ENCODE measurements around the gene AK9.
"Not testable (repeated sequence)": the region's sequence is repeated elsewhere in the genome, so short reads cannot be mapped to it uniquely, and the experiment has no call there.

Gene AK9

DNA sequence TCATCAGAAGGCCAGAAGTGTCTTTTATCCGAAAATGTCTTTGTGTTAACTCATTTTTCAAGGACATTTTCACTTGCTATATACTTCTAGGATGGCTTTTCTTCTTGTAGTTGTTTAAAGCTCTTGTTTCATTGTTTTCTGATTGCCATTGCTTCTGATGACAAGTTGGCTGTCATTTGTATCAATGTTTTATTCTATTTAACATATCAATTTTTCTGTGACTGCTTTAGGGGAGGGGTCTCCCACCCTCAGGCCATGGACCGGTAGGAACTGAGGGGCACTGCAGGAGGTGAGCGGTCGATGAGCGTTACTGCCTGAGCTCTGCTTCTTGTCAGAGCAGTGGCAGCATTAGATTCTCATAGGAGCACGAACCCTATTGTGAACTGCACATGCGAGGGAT lies 65.8 kb downstream of the AK9 start:
- DNase-seq (ENCODE audit: low spot score) = no peak

DNA sequence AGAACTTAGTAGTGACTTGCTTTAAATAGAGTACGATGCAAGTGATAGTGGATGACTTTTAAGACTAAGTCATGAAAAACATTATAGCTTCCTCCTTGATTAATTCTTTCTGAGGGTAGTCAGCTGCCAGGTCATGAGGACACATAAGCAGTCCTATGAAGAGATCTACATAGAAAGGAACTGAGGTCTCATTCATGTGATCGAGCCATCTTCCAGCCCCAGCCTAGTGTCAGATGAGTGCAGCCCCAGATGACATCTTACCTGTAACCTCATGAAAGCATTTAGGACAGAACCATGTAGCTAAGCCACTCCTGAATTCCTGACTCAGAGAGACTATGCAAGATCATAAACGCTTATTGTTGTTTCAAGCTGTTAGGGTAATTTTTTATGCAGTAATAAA lies 67.7 kb downstream of the AK9 start:
- no peak for DNase-seq (ENCODE audit: low spot score)

DNA sequence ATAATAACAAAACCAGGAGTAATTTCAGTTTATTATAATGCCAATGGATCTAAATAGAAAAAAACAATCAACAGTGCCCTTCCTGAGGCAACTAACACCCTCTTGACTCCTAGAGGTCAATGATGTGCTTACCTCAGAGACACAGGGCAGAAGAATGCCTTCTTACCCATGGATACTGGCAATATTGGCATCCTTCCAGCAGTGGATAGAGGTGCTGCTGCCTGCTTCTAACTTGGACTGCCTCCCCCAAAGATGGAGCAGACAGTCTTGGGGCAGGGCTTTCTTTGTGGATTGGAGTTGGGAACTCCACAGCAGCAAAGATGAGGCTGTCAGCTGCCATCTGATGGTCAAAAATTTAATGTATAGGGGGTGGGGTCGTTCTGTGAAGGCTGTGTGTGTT lies 78.7 kb downstream of the AK9 start:
- no peak for DNase-seq (ENCODE audit: low spot score)

DNA sequence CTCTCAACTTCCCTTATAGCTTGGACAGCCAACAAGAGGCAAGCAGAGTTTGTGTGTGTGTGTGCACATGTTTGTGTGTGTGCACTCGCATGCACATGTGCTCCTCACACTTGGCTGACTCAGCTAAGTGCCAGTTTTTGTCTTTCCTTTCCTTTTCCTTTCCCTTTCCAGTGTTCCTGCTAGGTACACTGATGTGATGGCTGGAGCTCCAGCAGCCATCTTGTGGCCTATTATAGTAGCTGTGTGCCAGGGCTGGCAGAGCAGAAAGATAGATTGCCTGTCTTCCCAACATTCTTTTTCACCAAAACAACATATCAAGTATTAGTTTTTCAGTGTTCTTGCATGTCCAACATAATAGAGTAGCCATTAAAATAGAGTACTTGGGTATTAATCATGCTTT lies 79.5 kb downstream of the AK9 start:
- DNase-seq (ENCODE audit: low spot score) = no peak

DNA sequence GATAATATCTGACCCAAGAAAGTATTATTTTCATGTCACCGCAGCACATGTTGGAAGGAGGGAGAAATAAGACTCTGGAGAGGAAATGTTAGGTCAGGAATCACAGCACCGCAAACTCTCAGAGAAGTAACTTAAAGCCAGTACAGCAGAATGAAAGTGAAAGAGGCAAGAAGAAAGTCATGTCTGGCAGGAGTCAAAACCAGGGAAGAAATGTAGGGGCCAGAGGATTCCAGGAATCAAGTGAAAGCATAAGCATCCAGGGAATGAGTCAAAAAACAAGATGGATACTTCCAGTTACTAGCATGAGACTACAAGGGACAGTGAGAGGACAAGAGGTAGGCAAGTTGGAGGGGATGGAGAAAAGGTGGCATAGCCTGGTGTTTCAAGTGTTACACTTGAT lies 80.4 kb downstream of the AK9 start:
- no peak for DNase-seq (ENCODE audit: low spot score)

DNA sequence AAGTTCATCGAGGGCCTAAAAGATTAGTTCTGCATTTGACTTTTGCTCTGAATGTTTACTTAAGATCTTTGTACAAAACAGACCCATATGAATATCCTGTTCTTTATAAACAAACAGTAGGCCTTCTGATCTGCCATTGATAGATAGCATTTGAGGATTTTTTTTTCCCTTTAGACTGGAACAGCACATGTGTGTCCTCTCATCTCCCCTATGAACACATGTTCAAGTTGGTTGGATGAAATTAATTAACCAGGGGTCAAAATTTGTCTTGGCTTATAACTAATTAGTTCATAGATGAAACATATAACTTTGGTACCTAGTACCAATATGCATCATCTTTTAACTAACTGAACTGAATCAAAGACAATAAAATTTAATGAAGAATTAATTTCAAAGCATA lies 81.3 kb downstream of the AK9 start:
- no peak for DNase-seq (ENCODE audit: low spot score)

DNA sequence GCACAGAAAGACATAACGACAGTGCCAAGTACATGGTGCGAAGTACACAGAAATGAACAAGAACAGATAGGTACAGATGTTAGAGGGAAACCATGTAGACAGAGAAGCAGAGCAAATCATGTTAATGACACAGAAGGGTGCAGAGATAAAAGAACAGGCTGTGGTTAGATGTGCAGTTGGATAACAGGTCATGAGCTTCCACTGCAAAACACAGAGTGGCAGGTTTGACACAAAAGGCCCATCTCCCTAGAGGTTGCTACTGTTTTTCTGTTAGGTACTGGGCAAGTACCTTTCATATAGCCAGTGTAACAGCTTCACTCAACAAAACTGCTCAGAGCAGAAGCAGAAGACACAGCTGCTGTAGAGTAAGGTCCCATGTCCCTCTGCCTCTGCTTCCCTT lies 84.6 kb downstream of the AK9 start:
- no peak for DNase-seq (ENCODE audit: low spot score)

DNA sequence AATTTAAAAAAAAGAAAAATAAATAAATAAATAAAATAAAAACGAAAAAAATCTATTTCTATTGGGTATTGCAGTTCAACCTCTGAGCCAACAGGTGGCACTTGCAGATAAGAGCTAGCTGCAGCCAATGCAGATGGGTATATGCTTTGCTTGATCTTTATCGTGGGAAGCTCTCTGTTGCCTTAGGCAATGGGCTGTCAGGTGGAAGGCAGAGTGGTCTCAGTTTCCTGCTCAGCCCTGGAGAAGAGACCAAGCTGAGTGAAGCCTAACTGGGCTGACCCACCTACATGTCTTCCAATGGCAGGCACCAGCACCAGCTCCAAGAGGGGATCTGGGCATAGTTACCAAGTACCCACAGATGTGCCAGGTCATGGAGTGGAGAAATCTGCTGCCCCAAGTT lies 95.0 kb downstream of the AK9 start:
- DNase-seq (ENCODE audit: low spot score) = peak; percentile 12

DNA sequence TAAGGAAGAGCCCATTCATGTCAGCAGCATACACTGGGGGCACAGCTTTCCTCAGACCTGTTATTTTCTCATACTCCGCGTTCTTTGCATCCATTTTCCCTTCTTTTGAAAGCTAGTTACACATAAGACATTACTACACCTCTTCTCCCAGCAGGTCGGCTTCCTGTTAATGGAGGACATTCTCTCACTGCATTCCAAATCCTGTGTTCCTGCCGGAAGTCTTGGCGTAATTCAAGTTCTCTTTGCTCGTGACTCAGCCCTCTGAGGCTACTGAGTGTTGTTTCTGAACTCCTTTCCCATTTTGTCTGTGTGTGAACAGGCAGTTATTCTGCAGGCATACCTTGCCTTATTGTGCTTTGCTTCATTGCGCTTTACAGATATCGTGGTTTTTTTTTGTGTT lies 110.5 kb downstream of the AK9 start:
- no peak for DNase-seq (ENCODE audit: low spot score)

DNA sequence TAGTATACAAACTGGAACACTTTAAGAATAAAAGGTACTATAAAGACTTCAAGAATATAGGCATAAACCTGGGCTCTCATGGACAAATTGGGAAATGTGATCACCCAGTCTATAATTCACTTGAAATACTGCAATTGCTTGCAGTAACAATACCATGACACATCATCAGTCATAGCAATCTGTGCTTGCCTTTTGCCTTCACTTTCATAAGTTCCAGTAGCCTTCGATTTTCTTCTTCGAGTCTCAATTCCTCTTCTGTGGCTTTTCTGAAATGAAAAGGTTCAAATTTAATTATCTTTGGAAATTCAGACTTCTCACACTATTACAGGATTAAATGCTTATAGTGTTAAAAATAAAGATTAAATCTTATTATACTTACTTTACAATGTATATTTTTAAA lies 111.6 kb downstream of the AK9 start:
- DNase-seq (ENCODE audit: low spot score) = no peak

DNA sequence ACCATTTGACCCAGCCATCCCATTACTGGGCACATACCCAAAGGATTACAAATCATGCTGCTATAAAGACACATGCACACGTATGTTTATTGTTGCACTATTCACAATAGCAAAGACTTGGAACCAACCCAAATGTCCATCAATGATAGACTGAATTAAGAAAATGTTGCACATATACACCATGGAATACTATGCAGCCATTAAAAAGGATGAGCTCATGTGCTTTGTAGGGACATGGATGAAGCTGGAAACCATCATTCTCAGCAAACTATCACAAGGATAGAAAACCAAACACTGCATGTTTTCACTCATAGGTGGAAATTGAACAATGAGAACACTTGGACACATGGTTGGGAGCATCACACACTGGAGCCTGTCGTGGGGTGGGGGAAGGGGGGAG lies 121.1 kb downstream of the AK9 start:
- DNase-seq (ENCODE audit: low spot score) = not testable (repeated sequence)

DNA sequence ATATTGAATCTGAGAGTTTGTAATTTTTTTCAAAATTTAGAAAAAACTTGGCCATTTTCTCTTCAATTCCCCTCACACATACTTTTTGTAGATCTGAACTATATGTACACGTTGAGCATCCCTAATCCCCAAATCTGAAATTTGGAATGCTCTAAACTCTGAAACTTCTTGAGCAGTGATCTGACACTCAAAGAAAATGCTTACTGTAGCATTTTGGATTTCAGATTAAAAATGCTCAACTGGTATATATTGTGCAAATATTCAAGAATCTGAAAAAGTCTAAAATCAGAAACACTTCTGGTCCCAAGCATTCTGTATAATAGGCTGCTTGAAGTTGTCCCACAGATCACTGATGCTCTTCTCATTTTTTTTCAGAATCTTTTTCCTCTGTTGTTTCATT lies 129.2 kb downstream of the AK9 start:
- no peak for DNase-seq (ENCODE audit: low spot score)

DNA sequence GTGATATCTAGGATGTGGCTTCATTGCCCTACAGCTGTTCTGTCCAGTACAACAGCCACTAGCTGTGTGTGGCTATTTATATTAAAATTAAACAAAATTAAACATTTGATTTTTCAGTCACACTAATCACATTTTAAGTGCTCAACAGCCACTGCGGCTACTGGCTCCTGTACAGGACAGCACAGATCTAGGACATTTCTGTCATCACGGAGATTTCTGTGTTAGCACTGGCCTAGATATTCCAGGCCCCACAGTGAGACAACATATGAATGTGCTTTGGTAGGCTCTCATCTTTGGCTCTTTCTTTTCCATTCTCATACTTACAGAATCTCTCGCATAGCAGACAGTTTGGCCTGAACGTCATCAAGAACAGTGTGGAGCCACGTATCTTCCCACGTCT lies 159.6 kb downstream of the AK9 start:
- DNase-seq (ENCODE audit: low spot score) = no peak

DNA sequence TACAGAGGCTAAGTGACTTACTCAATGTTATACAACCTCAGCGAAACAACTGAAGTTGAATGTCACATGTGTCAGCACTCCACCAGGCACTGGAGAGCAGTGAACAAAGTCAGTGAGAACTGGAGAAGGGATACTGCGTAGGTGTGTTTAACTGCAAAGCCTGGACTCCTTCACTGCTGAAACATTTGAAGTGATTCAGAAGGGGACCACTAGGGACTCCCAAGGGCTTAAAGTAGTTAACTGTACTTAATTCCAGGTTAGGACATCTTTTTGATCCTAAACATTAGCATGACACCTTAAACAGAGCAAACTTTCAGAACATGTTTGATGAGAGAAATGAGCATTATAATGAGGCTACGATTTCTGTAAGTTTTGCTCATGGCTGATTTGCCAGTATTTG lies 163.0 kb downstream of the AK9 start:
- peak; percentile 9 for DNase-seq (ENCODE audit: low spot score)

DNA sequence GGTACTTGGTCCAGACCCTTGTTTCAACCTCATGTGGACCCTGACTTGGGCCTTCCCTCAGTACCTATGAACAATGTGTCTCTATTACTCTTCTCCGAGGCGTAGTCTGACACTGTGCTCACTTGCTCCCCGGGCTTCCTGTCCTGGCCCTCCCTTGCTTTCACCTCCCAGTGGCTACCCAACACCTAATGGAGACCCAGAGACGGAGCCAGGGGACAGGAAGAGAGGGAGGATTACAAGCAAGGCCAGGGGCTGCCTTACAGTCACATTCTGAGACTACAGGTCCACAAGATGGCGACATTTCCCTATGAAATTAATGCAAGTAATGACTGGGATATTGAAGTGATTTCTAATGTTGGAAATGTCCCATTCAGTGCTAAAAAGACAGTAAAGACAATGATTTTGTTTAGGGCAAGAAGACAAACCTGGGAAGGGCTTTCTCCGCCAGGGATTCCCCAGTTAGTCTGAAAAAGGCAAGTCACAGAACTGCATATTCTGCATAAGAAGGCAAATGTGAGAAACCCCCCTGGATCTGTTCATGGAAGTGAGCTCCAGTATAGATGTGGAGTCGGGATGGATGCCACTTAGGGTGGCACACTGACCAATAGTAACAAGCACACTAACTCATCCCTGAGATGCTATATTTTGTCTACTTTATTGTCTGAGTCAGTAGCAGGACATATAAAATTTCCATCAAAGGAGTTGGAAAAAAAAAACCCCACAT lies 163.9 kb downstream of the AK9 start:
- DNase-seq (ENCODE audit: low spot score) = peak; percentile 15

DNA sequence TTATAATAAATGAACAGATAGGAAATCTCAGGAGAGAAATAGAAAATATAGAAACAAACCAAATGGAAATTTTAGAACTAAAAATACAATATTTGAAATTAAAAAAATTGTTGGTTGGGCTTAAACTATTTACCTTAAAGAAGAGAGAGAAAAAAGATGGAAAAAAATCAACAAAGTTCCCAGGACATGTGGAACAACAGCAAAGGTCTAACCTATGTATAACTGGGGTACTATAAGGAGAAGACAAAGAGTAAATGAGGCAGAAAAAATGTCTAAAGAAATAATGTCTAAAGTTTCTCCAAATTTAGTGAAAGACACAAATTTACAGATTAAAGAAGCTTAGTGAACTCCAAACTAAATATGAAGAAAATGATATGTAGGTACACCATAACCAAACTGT lies 166.9 kb downstream of the AK9 start:
- DNase-seq (ENCODE audit: low spot score) = no peak

DNA sequence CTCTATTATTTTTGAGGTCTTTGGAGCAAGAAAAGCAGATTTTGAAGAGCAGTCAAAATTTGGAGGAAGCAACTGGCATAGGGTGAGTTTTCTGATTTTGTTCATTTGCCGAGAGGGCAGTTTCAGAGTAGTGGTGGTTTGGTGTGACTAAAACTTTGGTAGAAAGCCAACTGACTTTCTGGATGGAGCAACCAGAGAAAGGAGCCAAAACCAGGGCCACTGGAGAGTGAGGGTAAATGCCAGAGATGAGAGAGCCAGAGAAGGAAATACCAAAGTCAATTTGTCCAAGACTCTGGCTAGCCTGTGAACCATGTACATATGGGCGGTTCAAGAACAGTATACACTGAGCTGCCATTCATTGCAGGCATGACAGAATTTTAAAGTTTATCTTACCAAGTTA lies 167.5 kb downstream of the AK9 start:
- DNase-seq (ENCODE audit: low spot score) = no peak

DNA sequence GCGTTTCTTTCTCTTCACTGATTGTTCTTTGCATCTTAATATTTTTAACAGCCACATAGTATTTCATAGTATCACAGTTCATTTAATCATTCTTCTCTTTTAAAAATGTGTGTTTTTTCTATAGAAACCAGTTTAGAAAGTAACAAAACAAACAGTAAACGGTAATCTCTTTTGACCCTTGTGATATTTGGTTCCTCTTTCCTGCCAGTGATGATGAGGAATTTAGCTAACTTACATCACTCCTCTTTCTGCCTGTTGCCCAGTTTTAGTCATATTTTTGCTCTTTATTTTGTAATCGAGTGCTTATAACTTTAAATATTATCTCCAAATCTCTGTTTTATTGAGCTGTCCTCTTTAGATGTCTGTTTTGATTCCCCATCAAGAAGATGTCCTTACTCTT lies 169.9 kb downstream of the AK9 start:
- DNase-seq (ENCODE audit: low spot score) = no peak

DNA sequence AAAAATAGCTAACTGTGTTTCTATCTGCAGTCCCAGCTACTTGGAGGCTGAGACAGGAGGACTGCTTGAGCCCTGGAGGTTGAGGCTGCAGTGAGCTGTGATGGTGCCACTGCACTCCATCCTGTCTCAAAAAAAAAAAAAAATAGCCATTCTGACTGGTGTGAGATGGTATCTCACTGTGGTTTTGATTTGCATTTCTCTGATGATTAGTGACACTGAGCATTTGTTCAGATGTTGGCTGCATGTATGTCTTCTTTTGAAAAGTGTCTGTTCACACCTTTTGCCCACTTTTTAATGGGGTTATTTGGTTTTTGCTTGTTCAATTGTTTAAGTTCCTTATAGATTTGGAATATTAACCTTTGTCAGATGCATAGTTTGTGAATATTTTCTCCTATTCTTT lies 171.4 kb downstream of the AK9 start:
- DNase-seq (ENCODE audit: low spot score) = not testable (repeated sequence)

DNA sequence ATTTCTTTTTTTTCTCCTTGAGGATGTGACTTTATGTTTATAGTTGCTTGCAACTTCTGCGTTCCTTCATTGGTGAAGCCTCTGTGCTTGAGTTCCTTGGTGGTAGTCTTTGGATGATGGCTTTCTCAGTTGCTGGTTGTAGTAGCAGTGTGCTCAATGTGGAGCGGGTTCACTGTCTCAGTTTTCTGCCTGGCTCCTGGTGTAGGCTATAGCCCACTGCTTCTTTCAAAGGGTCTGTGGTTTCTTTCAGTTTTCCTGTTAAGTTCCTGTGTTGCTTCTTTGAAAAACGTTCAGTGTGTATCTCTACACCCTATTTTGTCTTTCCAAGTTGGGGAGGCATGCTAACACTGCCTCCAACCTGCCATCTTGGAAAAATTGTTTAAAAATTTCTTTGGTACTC lies 174.1 kb downstream of the AK9 start:
- no peak for DNase-seq (ENCODE audit: low spot score)

DNA sequence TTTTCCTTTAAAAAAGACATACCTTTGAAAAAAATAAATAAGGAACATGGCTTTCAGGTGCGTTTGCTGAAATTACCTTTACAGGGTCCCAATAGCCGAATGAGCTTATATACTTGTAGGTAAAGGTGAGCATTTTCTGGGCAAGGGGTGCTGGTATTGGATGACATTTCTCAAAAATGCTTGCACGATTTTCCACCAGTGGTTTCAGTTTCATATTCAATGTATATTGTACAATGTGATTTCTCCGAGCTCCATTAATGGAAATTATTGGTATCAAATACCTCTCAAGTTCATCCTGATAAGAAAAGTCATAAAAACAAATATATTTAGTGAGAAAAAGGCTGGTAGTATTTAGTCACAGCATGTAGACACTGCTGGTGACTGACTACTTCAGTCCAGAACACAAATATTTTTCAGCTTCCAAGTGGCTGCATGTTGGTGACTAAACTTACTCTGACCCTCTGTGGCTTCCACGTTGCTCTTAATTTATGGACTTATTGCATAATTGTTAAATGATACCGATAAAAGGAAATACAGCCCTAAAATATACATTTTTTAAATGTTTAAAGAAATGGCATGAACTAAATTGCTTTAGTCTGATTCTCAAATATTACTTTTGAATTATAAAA lies 175.1 kb downstream of the AK9 start:
- DNase-seq (ENCODE audit: low spot score) = no peak

DNA sequence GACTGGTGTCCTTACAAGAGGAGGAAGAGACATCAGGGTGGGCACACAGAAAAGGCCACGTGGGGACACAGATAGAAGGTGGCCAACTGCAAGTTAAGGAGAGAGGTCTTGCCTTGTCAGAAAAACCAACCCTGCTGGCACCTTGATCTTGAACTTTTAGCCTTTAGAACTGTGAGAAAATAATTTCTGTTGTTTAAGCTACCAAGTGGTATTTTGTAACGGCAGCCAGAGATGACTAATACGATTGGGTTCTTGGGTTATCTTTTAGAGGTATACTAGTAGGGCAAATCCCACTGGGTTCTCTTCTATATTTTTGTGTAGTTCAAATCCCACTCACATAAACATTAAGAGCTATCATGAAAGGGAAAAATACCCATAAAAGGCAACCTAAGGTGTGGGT lies 176.1 kb downstream of the AK9 start:
- DNase-seq (ENCODE audit: low spot score) = no peak

DNA sequence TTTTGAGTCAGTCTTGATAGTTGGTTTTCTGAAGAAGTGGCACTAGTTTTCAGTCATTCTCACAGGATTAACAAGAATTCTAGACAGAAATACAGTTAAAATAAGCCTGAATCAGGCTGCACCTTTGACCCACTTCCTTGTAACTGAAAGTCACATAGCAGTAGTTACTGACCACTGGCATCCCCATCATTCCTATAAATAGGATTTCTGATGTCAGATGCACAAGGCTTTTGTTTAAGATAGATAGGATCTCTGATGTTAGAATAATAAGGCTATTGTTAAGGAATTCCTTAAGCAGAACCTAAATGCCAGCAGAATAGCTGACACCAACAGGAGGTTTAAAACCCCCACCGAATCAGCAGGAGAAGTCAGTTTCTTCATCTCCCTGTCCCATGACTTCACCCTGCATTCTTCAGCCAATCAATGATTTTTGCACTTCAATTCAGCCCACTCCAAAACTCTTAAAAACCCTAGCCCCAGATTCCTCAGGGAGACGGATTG lies 177.4 kb downstream of the AK9 start:
- no peak for DNase-seq (ENCODE audit: low spot score)

DNA sequence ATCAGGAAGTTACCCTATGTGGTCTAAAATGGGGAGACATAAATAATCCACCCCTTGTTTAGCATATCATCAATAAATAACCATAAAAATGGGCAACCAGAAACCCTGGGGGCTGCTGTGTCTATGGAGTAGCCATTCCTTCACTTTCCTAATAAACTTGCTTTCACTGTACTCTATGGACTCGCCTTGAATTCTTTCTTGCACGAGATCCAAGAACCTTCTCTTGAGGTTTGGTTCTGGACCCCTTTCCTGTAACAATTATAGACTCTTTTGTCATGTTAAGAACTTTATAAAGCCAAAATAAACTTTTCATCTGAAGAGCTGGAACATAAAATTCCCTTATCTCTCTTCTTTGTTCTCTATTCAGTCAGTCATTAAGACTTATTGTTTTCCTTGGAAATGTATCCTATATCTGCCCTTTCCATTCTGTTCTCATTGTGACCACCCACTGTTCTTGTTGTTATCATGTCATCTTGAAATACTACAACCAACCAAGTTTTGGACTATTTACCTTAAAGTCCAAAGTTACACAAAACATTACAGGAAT lies 178.7 kb downstream of the AK9 start:
- no peak for DNase-seq (ENCODE audit: low spot score)

Data from HuH-7.5 (cell line).